ENCODE data around the gene KRTAP4-3.

The KRTAP4-3 gene

DNA sequence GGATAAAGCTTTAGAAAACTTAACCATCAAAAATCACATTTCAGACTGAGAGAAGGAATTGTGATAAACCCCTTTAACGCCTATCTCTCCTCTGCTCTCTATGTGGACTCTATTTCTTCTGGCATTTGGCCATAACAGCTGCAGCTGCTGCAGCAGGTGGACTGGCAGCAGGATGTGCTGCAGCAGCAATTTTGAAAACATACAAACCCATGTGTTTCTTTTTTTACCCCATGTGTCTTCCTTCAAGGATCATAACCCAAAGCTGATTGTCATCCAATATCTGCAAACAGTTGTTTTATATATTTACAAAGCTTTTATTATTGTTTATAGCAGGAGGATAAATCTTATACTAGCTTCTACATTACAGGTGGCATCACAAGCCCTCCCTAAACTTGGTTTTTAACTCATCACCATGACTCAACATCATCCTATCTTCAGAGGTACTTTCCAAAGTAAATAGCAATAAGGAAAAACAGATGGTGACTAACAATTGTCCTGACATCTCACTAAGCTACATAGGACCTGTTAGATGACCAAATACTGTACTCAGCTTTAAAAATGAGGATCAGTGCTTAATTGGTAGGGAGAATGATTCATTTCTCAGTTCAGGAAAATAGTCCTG lies 43.9 kb upstream of the KRTAP4-3 start:
- H3K36me3 ChIP-seq (ENCODE audit: insufficient read depth, low read length): no peaks in the 10 kb centered on the region
- H3K27me3 ChIP-seq (ENCODE audit: insufficient read depth, low read length, poor library complexity): peaks cover 8% of the 10 kb centered on the region
- ATAC-seq (ENCODE audit: insufficient read depth, low read depth) (no peak), DNase-seq (no peak)
- H3K79me2 ChIP-seq (ENCODE audit: insufficient read depth, low read length): no peaks in the 10 kb centered on the region
- no peaks in the 10 kb centered on the region for H4K20me1 ChIP-seq (ENCODE audit: insufficient read depth, low read length)
- no peak overlapping the region for H3K9ac ChIP-seq (ENCODE audit: low read depth, low read length)
- H3K4me3 ChIP-seq (ENCODE audit: low read depth in 1 of 2, low read length in 2 of 2): no peak overlapping the region
- no peak overlapping the region for H3K4me2 ChIP-seq (ENCODE audit: insufficient read depth, low read length)
- TF ChIP-seq EZH2 (IDR thresholded peaks at IDR 0.05; ENCODE audit: borderline replicate concordance, low read depth, low read length, severe bottlenecking): no peak
- TF ChIP-seq, protein P1, sequence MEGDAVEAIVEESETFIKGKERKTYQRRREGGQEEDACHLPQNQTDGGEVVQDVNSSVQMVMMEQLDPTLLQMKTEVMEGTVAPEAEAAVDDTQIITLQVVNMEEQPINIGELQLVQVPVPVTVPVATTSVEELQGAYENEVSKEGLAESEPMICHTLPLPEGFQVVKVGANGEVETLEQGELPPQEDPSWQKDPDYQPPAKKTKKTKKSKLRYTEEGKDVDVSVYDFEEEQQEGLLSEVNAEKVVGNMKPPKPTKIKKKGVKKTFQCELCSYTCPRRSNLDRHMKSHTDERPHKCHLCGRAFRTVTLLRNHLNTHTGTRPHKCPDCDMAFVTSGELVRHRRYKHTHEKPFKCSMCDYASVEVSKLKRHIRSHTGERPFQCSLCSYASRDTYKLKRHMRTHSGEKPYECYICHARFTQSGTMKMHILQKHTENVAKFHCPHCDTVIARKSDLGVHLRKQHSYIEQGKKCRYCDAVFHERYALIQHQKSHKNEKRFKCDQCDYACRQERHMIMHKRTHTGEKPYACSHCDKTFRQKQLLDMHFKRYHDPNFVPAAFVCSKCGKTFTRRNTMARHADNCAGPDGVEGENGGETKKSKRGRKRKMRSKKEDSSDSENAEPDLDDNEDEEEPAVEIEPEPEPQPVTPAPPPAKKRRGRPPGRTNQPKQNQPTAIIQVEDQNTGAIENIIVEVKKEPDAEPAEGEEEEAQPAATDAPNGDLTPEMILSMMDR (IDR thresholded peaks at IDR 0.05; ENCODE audit: borderline replicate concordance, extremely low read depth, low read length, poor library complexity, severe bottlenecking): no peak
- H3K4me1 ChIP-seq (ENCODE audit: insufficient read depth, low read length): no peaks in the 10 kb centered on the region
- no peak overlapping the region for H2AFZ ChIP-seq (ENCODE audit: low read depth, low read length)
- H3K9me3 ChIP-seq (ENCODE audit: insufficient read depth, low read length, severe bottlenecking): no peaks in the 10 kb centered on the region
- no peak overlapping the region for H3K27ac ChIP-seq (ENCODE audit: low read length)

GRCh38 chr17:41199421-41200078 lies 31.5 kb upstream of the KRTAP4-3 start:
- Histone ChIP-seq H4K20me1 (ENCODE audit: insufficient read depth, low read length) (no peaks in the 10 kb centered on the region), H3K36me3 (ENCODE audit: insufficient read depth, low read length) (no peaks in the 10 kb centered on the region), H3K9me3 (ENCODE audit: insufficient read depth, low read length, severe bottlenecking) (no peaks in the 10 kb centered on the region), H3K9ac (ENCODE audit: low read depth, low read length) (no peak overlapping the region), H3K79me2 (ENCODE audit: insufficient read depth, low read length) (no peaks in the 10 kb centered on the region), H3K4me2 (ENCODE audit: insufficient read depth, low read length) (no peak overlapping the region), H3K27ac (ENCODE audit: low read length) (no peak overlapping the region), H3K4me3 (ENCODE audit: low read depth in 1 of 2, low read length in 2 of 2) (no peak overlapping the region), H3K27me3 (ENCODE audit: insufficient read depth, low read length, poor library complexity) (no peaks in the 10 kb centered on the region), H3K4me1 (ENCODE audit: insufficient read depth, low read length) (no peaks in the 10 kb centered on the region), H2AFZ (ENCODE audit: low read depth, low read length) (no peak overlapping the region)
- no peak for TF ChIP-seq EZH2 (IDR thresholded peaks at IDR 0.05; ENCODE audit: borderline replicate concordance, low read depth, low read length, severe bottlenecking)
- TF ChIP-seq, protein P1 (IDR thresholded peaks at IDR 0.05; ENCODE audit: borderline replicate concordance, extremely low read depth, low read length, poor library complexity, severe bottlenecking): no peak
- no peak for ATAC-seq (ENCODE audit: insufficient read depth, low read depth)
- DNase-seq: no peak

GRCh38 chr17:41196068-41196467 lies 28.0 kb upstream of the KRTAP4-3 start:
- H3K9me3 ChIP-seq (ENCODE audit: insufficient read depth, low read length, severe bottlenecking): no peaks in the 10 kb centered on the region
- no peak overlapping the region for H2AFZ ChIP-seq (ENCODE audit: low read depth, low read length)
- no peak overlapping the region for H3K9ac ChIP-seq (ENCODE audit: low read depth, low read length)
- ATAC-seq (ENCODE audit: insufficient read depth, low read depth) (no peak), DNase-seq (no peak)
- H3K4me2 ChIP-seq (ENCODE audit: insufficient read depth, low read length): no peak overlapping the region
- no peaks in the 10 kb centered on the region for H3K79me2 ChIP-seq (ENCODE audit: insufficient read depth, low read length)
- H3K36me3 ChIP-seq (ENCODE audit: insufficient read depth, low read length): no peaks in the 10 kb centered on the region
- H4K20me1 ChIP-seq (ENCODE audit: insufficient read depth, low read length): no peaks in the 10 kb centered on the region
- no peak overlapping the region for H3K27ac ChIP-seq (ENCODE audit: low read length)
- no peaks in the 10 kb centered on the region for H3K27me3 ChIP-seq (ENCODE audit: insufficient read depth, low read length, poor library complexity)
- no peak overlapping the region for H3K4me3 ChIP-seq (ENCODE audit: low read depth in 1 of 2, low read length in 2 of 2)
- TF ChIP-seq, protein P1 (IDR thresholded peaks at IDR 0.05; ENCODE audit: borderline replicate concordance, extremely low read depth, low read length, poor library complexity, severe bottlenecking): no peak
- no peak for TF ChIP-seq EZH2 (IDR thresholded peaks at IDR 0.05; ENCODE audit: borderline replicate concordance, low read depth, low read length, severe bottlenecking)
- H3K4me1 ChIP-seq (ENCODE audit: insufficient read depth, low read length): no peaks in the 10 kb centered on the region
